GM04504 (cell line): Measurements from ENCODE around the gene CALN1.
"Not testable (repeated sequence)": the region's sequence is repeated elsewhere in the genome, so short reads cannot be mapped to it uniquely, and the experiment has no call there.

ENCODE experiments used
- DNase-seq: peaks from one replicate; pipeline ENCODE4 v3.0.0-alpha.2; 2012; ENCODE audit warnings: low read depth

CALN1 gene

DNA sequence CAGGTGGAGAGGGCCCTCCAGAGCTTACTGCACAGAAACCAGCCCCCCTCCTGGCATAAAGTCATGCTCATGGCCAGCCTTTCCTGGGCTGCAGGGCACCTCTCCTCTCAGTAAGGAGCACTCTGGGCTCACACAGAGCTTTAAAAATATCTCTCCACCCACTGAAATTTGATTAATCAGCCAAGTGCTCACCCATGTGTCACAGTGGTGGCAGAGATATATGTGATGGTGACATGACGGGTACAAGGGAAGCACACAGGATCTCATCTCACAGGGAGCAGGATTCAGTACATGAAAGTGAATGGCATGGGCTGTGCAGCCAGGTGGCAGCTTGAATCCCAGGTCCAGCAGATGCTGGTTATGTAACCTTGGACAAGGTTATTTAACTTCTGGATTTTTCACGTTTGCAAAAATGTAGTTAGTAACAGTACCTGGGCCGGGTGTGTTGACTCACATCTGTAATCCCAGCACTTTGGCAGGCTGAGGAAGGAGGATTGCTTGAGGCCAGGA lies 144.8 kb downstream of the CALN1 start:
- DNase-seq = no peak

DNA sequence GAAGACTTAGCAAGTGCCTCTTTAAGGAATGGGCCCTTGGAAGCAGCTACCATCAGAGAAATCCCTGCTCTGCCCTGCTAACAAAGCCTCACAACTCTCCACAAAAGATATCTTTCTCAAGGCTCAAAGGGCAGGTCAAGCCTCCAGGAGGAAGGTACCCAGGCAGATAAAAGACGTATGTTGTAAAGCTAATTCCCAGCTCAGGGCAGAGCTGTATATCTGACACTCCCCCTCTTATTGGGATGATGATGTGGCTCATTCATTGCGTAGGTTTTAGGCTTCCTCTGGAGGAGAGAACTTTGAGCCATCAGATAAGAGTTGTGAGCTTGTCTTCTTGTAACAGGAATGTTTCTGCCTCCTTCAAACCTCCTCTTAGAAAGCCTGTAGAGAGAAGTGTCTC lies 145.4 kb downstream of the CALN1 start:
- no peak for DNase-seq

DNA sequence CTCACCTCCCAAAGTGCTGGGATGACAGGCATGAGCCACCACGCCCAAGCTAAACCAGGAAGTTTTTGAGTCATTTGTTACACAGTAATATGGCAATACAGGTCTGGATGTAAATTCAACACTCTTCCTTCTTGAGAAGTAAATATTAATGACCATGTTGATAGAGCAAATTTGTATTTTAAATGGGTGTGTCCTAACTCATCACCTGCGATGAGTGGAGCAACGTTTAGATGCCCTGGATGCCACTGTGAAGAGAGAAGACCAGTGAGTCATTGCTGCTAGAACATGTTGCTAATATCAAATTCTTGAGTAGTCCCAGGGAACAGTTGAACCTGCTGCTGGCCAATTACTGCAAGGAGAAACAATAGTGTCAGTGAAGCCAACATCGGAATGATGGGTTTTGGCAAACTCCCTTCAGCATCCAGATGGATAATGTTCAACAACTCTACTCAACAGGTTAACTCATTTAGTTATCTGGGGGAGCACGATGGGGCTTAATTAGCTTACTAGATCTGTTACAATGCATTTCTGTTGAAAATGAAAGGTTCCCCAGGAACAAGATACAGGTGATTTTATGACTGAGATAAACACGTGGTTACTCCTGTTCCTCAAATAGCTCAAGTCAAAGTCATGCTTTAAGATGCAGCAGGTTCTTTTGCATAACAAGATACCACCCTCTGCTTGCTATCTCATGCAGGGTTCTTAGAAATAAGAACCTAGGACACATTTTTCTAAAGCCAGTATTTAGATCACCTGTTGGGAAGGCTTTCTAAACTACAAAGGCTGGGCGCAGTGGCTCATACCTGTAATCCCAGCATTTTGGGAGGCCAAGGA lies 146.8 kb downstream of the CALN1 start:
- DNase-seq = no peak

DNA sequence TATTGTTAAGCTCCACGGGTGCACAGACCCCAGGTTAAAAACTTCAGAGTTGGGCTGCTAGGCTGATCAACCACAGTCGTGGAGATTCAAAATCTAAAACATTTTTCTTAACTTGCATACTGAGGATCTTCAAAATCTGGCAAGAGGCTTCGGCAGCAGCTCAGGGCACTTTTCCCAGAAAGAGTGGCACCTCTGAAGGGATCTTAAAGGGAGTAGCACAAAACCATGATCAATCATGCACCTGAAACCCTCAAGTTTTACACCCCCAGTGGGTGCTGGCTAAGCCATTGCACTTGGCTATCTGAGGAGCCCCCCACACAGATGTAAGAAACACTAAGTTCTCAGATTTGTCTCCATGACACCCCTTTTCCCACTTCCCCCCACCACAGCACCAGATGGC lies 151.7 kb downstream of the CALN1 start:
- DNase-seq = no peak

DNA sequence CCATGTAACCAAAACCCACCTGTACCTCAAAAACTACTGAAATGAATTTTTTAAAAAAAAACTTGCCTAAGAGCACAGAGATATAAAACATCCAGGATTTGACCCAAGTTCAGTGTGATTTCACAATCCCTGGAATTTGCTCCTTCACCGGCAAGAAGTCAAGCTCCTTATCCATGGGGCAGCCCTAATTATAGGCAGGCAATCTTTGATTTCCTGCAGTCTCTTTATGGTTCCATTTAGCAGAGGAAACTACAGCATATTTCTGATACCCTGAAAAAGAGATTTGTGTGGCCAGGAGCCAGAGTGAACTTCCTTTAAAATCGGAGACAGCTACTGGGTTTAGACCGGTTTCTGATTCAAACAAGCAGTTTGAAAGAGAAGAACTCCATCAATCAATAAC lies 154.1 kb downstream of the CALN1 start:
- DNase-seq = no peak

DNA sequence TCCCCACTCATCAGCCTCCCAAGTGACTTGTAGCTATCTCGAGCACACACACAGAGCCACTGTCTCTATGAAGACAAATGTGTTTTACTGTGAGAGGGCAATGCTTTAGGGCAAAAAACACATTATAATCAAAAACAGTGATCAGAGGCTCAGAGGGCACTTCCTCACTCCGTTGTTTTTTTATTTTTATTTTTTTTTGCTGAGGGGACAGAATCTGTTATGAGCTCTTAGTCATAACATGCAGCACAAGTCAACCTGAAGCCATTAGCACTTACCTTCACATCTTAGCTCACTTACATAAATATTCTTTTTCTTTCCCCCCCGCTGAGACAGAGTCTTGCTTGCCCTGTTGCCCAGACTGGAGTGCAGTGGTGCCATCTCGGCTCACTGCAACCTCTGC lies 157.7 kb downstream of the CALN1 start:
- DNase-seq = no peak

DNA sequence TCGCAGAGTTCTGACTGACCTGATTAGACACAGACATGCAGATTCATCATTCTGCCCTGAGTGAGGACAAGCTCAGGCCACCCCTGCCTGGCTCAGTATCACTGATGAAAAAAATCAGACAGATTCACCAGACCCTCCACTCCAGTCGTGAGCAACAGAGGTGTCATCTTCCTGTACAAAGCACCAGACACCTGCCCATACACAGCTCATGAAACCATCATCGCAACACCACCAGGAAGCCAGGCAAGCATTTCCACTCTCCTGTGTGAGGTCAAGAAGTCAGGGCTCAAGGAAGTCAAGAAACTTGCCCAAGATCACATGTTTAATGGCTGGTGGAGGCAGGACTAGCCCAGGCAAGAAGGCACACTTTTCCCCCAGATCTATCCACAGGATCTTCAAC lies 163.0 kb downstream of the CALN1 start:
- no peak for DNase-seq

DNA sequence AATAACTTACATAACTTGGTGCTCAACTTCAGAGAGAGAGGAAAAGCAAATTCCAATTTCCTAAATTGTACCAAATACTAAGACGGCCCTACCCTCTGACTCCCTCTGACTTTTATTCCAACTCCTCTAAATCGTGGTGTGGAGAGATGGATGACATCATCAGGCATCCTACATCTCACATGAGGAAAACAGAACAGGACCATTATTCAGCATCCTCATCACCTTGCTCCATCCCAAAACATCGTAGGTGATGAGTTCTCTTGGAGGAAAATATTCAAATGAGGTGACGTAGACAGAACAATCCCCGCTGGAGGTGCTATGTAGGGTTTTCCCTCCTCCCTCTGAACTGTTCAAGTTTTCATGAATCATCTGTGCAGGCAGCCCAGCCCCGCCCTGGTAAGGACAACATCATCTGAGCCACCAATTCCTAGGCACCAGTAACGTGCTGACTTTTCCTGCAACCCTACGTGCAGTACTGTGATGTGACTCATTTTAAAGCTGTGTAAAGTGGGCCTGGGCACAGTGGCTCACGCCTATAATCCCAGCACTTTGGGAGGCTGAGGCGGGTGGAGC lies 167.2 kb downstream of the CALN1 start:
- no peak for DNase-seq

DNA sequence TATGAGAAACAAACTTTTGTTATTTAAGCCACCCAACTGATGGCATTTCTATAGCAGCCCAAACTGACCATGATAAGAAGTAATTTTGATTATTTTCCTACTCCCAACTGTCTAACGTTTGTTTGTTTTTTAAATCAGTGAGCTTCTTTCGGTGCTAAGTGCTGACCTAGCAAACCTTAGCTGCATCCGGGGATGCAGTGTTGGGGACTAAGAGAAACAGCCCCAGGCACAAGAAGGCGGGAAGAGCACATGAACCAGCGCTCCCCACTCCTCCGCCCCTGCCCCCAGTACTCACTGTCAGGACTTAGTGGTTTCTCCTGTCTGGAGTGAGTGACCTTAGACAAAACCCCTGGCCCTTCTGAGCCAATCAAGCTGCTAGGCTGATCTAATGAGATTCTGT lies 168.8 kb downstream of the CALN1 start:
- DNase-seq = no peak

DNA sequence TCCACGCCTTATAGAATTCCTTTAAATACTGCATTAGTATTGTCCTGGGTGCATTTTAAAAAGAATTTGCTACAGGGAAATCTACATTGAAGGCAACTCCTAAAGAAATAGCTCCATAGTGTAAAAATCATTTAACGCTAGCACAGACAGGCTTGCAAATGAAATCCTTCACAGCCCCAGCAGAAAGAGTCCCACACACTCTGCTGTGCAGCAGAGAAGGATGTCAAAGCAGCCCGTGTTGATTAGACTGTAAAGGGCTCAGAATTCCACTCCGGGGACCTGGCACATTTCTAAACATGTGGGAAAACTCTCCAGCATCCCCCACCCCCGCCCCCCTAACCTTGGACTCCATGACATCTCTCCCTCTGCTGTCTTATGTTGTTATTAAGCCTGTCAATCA lies 176.8 kb downstream of the CALN1 start:
- DNase-seq = no peak

DNA sequence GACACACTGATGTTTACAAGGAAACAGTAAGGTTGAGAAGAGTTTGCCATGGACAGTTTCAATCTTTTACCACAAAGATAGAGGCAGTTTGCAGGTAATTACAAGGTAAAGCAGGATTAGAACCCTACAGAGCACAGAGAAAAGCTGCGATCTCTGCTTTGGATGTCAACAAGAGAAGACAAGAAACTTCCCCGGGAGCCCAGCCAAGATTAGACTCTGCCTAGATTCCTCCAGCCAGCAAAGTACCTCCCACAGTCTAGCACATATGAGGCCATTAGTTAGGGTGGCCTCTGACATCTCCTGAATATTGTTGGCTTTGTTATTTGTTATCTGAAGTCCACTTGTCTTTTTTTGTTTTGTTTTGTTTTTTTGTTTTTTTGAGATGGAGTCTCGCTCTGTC lies 178.1 kb downstream of the CALN1 start:
- no peak for DNase-seq

DNA sequence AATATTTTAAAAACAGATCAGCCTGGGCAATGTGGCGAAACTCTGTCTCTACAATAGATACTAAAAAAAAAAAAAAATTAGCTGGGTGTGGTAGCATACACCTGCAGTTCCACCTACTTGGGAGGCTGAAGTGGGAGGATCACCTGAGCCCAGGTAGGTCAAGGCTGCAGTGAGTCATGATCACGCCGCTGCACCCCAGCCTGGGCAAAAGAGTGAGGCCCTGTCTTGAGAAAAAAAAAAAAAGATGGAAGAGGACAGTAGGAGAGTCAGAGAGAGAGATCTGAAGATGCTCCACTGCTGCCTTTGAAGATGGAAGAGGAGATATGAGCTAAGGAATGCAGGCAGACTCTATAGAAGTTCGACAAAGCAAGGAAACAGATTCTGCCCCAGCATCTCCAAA lies 181.9 kb downstream of the CALN1 start:
- no peak for DNase-seq

DNA sequence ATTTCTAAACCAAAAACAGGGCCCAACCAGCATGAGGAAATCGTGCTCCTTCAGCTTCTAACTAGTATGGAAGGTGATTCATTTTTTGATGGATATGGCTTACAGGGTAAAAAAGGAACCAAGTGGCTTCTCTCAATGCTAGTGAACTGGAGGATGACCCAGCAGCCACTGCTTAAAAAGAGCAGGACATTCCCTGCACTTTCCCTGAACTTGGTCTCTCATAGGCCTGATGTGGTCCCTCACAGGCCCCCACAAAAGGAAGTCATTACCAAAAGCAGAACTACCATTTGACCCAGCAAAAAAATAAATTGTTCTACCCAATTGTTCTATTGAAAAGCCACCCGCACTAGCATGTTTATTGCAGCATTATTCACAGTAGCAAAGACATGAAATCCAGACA lies 188.8 kb downstream of the CALN1 start:
- DNase-seq = no peak

DNA sequence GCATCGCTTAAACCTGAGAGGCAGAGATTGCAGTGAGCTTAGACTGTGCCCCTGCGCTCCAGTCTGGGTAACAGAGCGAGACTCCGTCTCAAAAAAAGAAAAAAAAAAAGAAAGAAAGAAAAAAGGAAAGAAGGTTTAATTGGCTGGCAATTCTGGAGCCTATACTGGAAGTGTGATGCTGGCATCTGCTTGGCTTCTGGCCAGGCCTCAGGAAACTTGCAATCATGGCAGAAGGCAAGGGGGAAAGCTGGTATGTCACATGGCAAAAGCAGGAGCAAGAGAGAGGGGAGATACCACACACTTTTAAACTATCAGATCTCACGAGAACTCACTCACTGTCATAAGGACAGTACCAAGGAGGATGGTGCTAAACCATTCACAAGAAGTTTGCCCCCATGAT lies 190.0 kb downstream of the CALN1 start:
- DNase-seq = no peak

DNA sequence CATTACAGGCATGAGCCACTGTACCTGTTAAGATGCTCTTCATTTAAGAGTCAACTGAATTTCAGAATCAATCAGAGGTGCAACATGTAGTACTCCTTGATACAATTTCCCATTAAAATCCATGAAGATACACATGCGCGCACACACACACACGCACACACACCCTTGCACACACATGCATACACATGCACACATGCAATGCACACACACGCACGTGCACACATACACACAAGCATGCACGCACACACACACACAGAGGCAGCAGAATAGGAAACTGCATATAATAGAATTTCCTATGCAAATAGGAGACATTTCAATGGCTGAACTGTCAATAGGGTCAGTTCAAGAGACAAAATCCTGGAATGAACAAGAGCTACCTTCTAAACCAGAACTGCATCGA lies 192.6 kb downstream of the CALN1 start:
- DNase-seq = no peak

DNA sequence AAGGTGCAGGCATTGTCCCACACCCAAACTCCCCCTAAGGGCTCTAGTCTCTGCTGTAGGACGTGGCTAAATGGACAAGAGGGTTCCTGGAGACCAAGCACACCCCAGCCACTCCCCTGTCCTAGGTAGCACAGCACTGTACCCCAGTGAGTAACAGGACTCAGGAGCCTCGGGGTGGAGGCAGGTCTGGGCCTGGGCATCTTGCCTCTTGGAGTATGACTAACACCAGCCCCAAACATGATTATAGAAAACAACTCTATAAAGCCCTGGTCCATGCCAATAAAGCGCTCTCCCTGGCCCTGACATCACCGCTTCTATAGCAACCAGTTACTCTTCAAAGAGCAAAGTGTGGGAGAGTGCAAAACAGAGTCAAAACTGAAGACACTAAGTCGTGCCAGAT lies 195.0 kb downstream of the CALN1 start:
- DNase-seq = no peak

DNA sequence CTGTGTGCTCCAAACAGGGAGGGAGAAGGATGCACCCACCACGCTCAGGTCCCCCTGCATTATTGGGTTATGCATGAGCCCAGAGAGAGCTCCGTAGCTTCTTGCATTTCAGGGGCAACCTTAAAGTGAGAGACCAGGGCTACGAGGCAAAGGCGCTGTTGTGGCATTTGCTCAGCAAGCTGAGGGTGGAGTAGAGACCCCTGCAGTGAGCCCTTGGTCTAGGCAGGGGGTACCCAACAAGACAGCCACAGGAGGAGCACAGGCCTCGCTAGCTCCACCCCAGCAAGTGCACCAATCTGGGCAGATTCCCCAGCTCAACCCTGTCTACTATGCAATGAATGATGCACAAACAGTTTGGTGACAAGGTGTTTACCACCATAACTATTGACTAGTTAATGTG lies 198.4 kb downstream of the CALN1 start:
- no peak for DNase-seq

DNA sequence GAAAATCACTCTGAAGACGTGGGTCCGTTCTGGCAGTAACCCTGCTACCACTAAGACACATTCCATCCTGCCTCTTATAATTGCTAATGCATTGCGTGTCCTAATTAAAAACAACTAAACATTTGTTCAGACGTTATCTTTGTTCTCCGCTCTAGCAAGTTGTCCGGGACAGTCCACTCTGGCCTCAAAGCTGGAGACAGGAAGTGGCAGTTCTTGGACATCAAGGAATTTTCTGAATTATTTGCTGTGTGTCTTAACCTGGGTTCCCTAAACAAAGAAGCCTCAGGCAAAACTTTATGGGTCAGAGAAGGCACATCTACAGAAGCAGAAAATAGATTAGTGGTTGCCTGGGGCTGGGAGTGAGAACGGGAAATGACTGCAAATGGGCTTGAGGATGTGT lies 199.1 kb downstream of the CALN1 start:
- DNase-seq = no peak

DNA sequence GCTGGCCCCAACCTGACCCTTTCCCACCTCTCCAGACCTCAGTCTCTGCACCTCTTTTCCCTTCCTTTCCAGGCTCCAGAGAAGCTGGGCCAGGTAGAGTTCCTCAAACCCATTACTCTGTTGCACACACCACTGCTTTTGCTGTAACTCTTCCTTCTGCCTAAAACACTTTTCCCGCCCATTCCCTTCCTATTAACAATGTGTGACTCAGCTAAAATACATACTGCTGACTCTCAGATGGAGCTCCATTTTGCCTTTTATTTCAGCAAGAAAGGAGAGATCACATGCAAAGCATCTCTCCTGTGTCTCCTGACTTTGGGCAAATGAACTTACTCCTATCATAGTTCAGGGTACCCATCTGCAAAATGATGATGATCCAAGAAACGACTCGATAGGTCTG lies 201.0 kb downstream of the CALN1 start:
- no peak for DNase-seq

DNA sequence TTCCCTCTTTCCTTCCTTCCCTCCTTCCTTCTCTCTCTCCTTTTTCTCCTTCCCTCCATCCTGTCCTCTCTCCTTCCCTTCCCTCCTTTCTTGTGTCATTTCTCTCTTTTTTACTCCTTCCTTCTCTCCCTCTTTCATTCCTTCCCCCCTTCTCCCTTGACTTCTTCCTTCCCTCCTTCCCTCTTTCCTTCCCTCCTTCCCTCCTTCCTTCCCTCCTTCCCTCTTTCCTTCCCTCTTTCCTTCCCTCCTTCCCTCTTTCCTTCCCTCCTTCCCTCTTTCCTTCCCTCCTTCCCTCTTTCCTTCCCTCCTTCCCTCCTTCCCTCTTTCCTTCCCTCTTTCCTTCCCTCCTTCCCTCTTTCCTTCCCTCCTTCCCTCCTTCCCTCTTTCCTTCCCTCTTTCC lies 203.1 kb downstream of the CALN1 start:
- DNase-seq = not testable (repeated sequence)

DNA sequence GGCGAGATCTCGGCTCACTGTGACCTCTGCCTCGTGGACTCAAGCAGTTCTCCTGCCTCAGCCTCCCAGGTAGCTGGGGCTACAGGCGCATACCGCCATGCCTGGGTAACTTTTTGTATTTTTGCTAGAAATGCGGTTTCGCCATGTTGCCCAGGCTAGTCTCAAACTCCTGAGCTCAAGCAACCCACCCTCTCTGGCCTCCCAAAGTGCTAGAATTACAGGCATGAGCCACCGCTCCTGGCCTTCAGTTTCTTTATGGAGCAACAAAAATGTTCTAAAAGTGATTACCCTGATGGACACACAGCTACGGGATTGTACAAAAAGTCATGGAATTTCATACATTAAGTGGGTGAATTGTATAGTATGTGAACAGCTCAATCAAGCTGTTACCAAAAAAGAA lies 216.0 kb downstream of the CALN1 start:
- DNase-seq = no peak

DNA sequence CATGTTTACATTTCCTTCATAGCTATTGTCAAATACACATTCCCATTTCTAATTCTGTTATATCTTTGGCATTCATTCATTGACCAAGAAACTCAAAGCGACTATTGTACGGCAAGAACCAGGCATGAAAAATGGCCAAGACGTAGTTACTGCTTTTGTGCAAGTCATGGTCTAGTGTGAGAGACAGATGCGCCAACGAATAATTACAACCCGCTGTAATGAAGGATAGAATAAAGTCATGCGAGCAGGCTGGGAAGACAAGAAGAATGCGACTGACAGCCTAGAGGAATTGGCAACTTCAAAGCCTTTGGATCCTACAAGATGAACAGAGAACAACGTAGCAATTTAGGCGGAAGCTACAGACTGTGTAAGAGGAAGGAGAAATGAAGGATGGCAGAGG lies 221.2 kb downstream of the CALN1 start:
- no peak for DNase-seq

DNA sequence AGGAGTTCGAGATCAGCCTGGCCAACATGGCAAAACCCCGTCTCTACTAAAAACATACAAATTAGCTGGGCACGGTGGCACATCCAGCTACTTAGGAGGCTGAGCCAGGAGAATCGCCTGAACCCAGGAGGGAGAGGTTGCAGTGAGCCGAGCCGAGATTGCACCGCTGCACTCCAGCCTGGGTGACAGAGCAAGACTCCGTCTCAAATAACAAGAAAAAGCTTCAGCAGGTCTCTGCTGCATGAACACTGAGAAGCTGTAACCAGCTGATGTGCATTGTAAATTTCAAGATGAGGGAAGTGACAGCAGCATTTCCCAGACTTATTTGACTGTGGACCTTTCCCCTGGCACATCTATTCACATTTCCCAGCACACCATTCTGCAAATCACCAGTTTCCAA lies 222.0 kb downstream of the CALN1 start:
- no peak for DNase-seq

DNA sequence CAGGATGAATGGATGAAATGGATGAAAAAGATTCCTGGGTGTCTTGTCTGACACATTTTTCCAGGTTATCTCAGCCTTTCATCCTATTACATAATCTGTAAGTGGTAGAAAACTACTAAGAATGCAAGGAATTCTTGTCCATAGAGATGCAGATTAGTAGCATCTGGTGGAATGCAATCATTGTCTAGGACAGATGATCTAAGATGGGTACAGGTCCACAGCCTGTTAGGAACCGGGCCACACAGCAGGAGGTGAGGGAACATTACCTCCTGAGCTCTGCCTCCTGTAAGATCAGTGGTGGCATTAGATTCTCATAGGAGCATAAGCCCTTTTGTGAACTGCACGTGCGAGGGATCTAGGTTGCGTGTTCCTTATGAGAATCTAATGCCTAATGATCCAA lies 225.0 kb downstream of the CALN1 start:
- no peak for DNase-seq
